Colonic mucosa (tissue), 4 donors: Measurements from ENCODE around the gene UPP2. TPM values are rescaled to one million over a fixed set of nuclear protein-coding genes. Genes with fewer than 3 reads are reported as not detected.

ENCODE experiments used
- DNase-seq: peaks from one replicate; pipeline ENCODE4 v3.0.0-alpha.2; 2020
- H3K27ac ChIP-seq: fragments of 200-600 bp; one replicate; pipeline ENCODE4 v1.8.0; 2021
- H3K27me3 ChIP-seq: fragments of 200-600 bp; one replicate; pipeline ENCODE4 v1.8.0; 2021
- H3K36me3 ChIP-seq: fragments of 200-600 bp; one replicate; pipeline ENCODE4 v1.8.0; 2021
- H3K4me1 ChIP-seq: fragments of 200-600 bp; one replicate; pipeline ENCODE4 v1.8.0; 2021; ENCODE audit warnings: mild to moderate bottlenecking
- H3K4me3 ChIP-seq: fragments of 200-600 bp; one replicate; pipeline ENCODE4 v1.8.0; 2021
- H3K9ac ChIP-seq, 2 donors: one replicate each; pipeline ENCODE4 v1.7.0; 2013; ENCODE audit warnings: control low read depth in 2 of 2, low read depth in 2 of 2, low read length in 2 of 2
- H3K9me3 ChIP-seq: fragments of 200-600 bp; one replicate; pipeline ENCODE4 v1.8.0; 2021
- CTCF ChIP-seq: fragments of 200-600 bp; IDR thresholded peaks from one replicate; pipeline ENCODE4 v1.8.0; 2022; ENCODE audit warnings: antibody characterized with exemption, mild to moderate bottlenecking
- intact Hi-C: fragments of 100-400 bp; cut with DNase I; formaldehyde crosslinking; loops from one replicate; pipeline ENCODE4 v1.14.1; 2022
- total RNA-seq, 2 donors: library from RNA; stranded (reverse); fragmentation: NEBNext Ultra II Directional in 1 of 2; extraction: Animal tissue kit (Norgen Biotek cat#: 25700) in 1 of 2; gene quantifications; one replicate each; pipeline ENCODE4 v1.2.1, GENCODE V29; 2021
- donor health status: healthy.
- donor health status: DM: no; HTN: no; CAD: no.
- donor health status: DM: no; HTN: no; CAD: no.

The UPP2 gene
- total RNA-seq, 2 donors from 2014 or later, result not detected

GRCh38 chr2:158114516-158114915, 12.8 kb downstream of the UPP2 start:
- H3K4me3 ChIP-seq, result no peak overlapping the region
- DNase-seq, result no peak
- H3K36me3 ChIP-seq, result no peaks in the 10 kb centered on the region
- intact Hi-C loops, result no loop called here
- H3K4me1 ChIP-seq, result no peaks in the 10 kb centered on the region
- no peak overlapping the region for H3K9ac ChIP-seq
- no peak for TF ChIP-seq CTCF
- H3K27ac ChIP-seq, result no peak overlapping the region
- no peaks in the 10 kb centered on the region for H3K27me3 ChIP-seq
- no peaks in the 10 kb centered on the region for H3K9me3 ChIP-seq

DNA sequence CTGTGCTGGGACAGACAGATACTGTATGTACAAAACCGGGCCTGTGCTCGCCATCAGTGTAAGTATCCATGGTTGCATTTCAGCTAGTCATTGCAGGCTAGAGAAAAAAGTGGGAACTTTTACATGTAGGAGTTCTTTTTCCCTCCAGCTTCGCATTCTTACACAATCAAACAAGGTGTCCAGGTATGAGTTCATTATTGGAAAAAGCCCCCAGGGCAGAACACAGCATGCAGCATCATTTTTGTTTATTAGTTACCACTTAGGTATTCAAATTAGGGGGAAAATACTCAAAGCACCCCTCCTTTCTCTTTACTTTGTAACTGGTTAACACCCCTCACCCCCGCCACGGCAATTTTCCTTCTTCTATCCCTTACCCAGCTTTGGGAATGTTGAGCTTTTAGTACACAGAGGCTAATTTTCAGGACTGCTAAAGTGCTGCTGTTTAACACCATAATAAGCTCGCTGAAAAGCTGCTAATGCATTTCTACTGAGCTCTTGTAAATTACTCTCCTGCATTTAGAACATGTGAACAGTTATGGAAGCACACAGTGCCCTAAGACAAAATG, 13.6 kb downstream of the UPP2 start:
- Histone ChIP-seq H3K27ac (no peak overlapping the region), H3K9ac (no peak overlapping the region), H3K9me3 (no peaks in the 10 kb centered on the region), H3K36me3 (no peaks in the 10 kb centered on the region), H3K27me3 (no peaks in the 10 kb centered on the region), H3K4me3 (no peak overlapping the region), H3K4me1 (no peaks in the 10 kb centered on the region)
- DNase-seq, result no peak
- intact Hi-C loops, result no loop called here
- no peak for TF ChIP-seq CTCF

GRCh38 chr2:158116936-158117335, 15.3 kb downstream of the UPP2 start:
- H3K4me1 ChIP-seq, result no peaks in the 10 kb centered on the region
- H3K36me3 ChIP-seq, result no peaks in the 10 kb centered on the region
- no peak overlapping the region for H3K9ac ChIP-seq
- H3K27ac ChIP-seq, result no peak overlapping the region
- no peak overlapping the region for H3K4me3 ChIP-seq
- H3K27me3 ChIP-seq, result no peaks in the 10 kb centered on the region
- no peaks in the 10 kb centered on the region for H3K9me3 ChIP-seq
- no peak for DNase-seq
- no peak for TF ChIP-seq CTCF
- intact Hi-C loops, result no loop called here

DNA sequence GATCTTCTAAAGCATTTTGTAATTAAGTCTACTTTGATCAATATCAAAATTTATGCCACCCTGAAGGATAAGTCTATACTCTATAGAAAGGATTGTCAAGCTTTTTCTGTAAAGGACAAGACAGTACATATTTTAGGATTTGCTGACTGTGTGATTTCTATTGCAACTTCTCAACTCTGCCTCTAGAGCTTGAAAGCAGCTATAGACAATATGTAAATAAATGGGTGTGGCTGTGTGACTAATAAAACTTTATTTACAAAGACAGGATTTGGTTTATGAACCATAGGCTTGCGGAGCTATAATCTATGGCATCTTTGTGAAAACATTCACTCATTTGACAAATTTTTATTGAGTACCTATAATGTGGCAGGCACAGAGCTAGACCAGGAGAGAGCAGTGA, 18.4 kb downstream of the UPP2 start:
- H3K27me3 ChIP-seq, result no peaks in the 10 kb centered on the region
- intact Hi-C loops, result no loop called here

DNA sequence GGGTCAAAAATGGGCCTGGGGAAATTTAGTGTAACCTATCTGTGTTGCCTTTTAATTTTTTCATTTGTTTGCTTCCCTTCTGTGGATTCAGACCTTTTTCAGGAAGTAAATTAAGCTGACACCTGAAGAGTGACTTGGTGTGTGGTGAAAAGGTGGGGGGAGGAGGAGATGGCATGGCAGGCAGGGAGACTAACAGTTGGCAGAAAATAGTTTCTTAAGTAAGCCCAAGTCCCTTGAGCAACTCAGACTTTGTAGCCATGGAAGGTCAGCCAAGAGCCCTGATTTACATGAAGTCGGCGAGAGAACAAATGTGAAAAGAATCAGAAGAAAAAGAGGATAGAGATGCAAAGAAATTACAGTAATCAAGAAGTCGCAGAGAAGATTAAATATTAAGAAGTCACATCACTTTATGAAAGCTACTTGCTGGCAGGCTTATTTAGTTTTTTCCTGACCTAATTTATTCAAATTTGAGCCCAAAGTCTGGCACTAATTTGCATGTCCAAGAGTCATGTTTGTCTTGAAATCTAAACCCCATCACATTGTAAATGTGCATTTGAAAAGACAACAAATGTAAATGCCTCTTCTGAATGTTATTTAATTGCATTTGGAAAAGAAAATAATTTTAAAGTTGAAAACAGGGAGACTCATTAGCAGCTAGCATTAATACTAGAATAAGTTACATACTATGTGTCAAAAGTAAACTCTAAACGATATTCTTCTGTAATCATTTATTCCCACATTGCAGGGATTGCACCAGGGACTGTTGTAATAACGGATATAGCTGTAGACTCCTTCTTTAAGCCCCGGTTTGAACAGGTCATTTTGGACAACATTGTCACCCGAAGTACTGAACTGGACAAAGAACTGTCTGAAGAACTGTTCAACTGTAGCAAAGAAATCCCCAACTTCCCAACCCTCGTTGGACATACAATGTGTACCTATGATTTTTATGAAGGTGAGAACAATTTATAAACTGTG, 19.3 kb downstream of the UPP2 start:
- Histone ChIP-seq H3K36me3 (no peaks in the 10 kb centered on the region), H3K9ac (no peak overlapping the region), H3K4me1 (peaks cover under 1% of the 10 kb centered on the region), H3K27ac (no peak overlapping the region), H3K27me3 (no peaks in the 10 kb centered on the region), H3K4me3 (no peak overlapping the region), H3K9me3 (no peaks in the 10 kb centered on the region)
- intact Hi-C loops, result no loop called here
- no peak for TF ChIP-seq CTCF
- DNase-seq, result no peak

More for the DNA sequence above, 18.4 kb downstream of the UPP2 start:
- H3K36me3 ChIP-seq, result no peaks in the 10 kb centered on the region
- no peak overlapping the region for H3K4me3 ChIP-seq
- H3K9ac ChIP-seq, result no peak overlapping the region
- no peak for TF ChIP-seq CTCF
- no peaks in the 10 kb centered on the region for H3K9me3 ChIP-seq
- H3K27ac ChIP-seq, result no peak overlapping the region
- H3K4me1 ChIP-seq, result no peaks in the 10 kb centered on the region
- no peak for DNase-seq
